ENCODE data around the gene VAMP8. TPM values are rescaled to one million over a fixed set of nuclear protein-coding genes. Genes with fewer than 3 reads are reported as not detected.

VAMP8 gene
- total RNA-seq, 1 experiment from 2014 or later, result 52.0 TPM

- TF ChIP-seq ZNF263 (CRISPR knock-in tag; IDR thresholded peaks at IDR 0.05; ENCODE audit: low read depth) (no peak), TEAD4 (CRISPR knock-in tag; IDR thresholded peaks at IDR 0.05) (no peak), FOXK1 (CRISPR knock-in tag; IDR thresholded peaks at IDR 0.05) (no peak), ATF2 (CRISPR knock-in tag; IDR thresholded peaks at IDR 0.05; ENCODE audit: borderline replicate concordance, low read depth) (no peak), TP53 (CRISPR knock-in tag; IDR thresholded peaks at IDR 0.05) (no peak), AR (CRISPR knock-in tag; IDR thresholded peaks at IDR 0.05) (no peak), JUN (CRISPR knock-in tag; IDR thresholded peaks at IDR 0.05) (no peak), CBFB (CRISPR knock-in tag; IDR thresholded peaks at IDR 0.05; ENCODE audit: low read depth) (no peak)
Measured at GRCh38 chr2:85553184-85553583, 24.2 kb upstream of the VAMP8 start (continued).

- ChIA-PET CTCF (no interaction called here), POLR2A (interaction anchor here (0.8 kb wide), 1 partner anchor 9 kb away, joined by 4 read pairs; no protein-coding TSS in a partner anchor)
- no peak for DNase-seq (ENCODE audit: low spot score)
- TF ChIP-seq ZNF219 (CRISPR knock-in tag; IDR thresholded peaks at IDR 0.05; ENCODE audit: borderline replicate concordance) (no peak), AR (CRISPR knock-in tag; IDR thresholded peaks at IDR 0.05) (no peak), NR2C2 (CRISPR knock-in tag; IDR thresholded peaks at IDR 0.05) (no peak), ZNF416 (CRISPR knock-in tag; IDR thresholded peaks at IDR 0.05) (no peak), JUN (CRISPR knock-in tag; IDR thresholded peaks at IDR 0.05) (no peak), ZNF532 (CRISPR knock-in tag; IDR thresholded peaks at IDR 0.05; ENCODE audit: borderline replicate concordance) (no peak), AFF4 (CRISPR knock-in tag; IDR thresholded peaks at IDR 0.05; ENCODE audit: borderline replicate concordance) (no peak), TEAD4 (CRISPR knock-in tag; IDR thresholded peaks at IDR 0.05) (no peak), IRF1 (CRISPR knock-in tag; IDR thresholded peaks at IDR 0.05) (no peak)
- ATAC-seq, result no peak
- H3K9me3 Mint-ChIP-seq, result no peaks in the 10 kb centered on the region
- peaks cover 43% of the 10 kb centered on the region for H3K36me3 Mint-ChIP-seq
- H3K4me1 Mint-ChIP-seq, result peaks cover 1% of the 10 kb centered on the region; the same call in 1 of the 2 replicates
- H3K27me3 Mint-ChIP-seq (ENCODE audit: low read depth), result no peaks in the 10 kb centered on the region
- H3K4me3 Mint-ChIP-seq, result no peak overlapping the region
- no peak overlapping the region for H3K27ac Mint-ChIP-seq
Measured at GRCh38 chr2:85554980-85555612, 22.3 kb upstream of the VAMP8 start.
